ENCODE measurements around the gene SLC26A6. TPM values are rescaled to one million over a fixed set of nuclear protein-coding genes. Genes with fewer than 3 reads are reported as not detected.

The SLC26A6 gene
- polyA plus RNA-seq, 1 donor from 2014 or later = 23.6 TPM

- Histone ChIP-seq H3K27ac (ENCODE audit: low read length) (no peak overlapping the region), H3F3A (ENCODE audit: insufficient read depth, low read length, poor library complexity, severe bottlenecking) (no peaks in the 10 kb centered on the region), H4K20me1 (ENCODE audit: insufficient read depth) (no peaks in the 10 kb centered on the region), H3K36me3 (ENCODE audit: insufficient read depth, low read length) (no peaks in the 10 kb centered on the region), H2AFZ (ENCODE audit: low read depth, low read length) (no peak overlapping the region), H3K9me2 (ENCODE audit: insufficient read depth, low read length) (no peaks in the 10 kb centered on the region), H3K79me2 (replicated peaks; ENCODE audit: insufficient read depth, low read length) (no peaks in the 10 kb centered on the region), H3K4me2 (ENCODE audit: low read length) (no peak overlapping the region), H3K4me3 (ENCODE audit: low read length) (no peak overlapping the region), H3K9ac (ENCODE audit: low read length) (no peak overlapping the region), H3K9me3 (ENCODE audit: low read length) (no peaks in the 10 kb centered on the region), H3K27me3 (ENCODE audit: insufficient read depth, low read depth, low read length) (no peaks in the 10 kb centered on the region)
- TF ChIP-seq RAD21 (conservative IDR thresholded peaks at IDR 0.05) (no peak), TAF1 (IDR thresholded peaks at IDR 0.05; ENCODE audit: low read depth) (no peak), CTCF (IDR thresholded peaks at IDR 0.05; ENCODE audit: poor library complexity, severe bottlenecking) (no peak), POLR2AphosphoS5 (IDR thresholded peaks at IDR 0.05) (no peak), SMC3 (conservative IDR thresholded peaks at IDR 0.05; ENCODE audit: poor library complexity) (no peak), MXI1 (conservative IDR thresholded peaks at IDR 0.05; ENCODE audit: poor library complexity, severe bottlenecking) (no peak), EZH2 (IDR thresholded peaks at IDR 0.05; ENCODE audit: borderline replicate concordance, insufficient read depth, low read length, poor library complexity, severe bottlenecking) (no peak), REST (IDR thresholded peaks at IDR 0.05; ENCODE audit: borderline replicate concordance) (no peak), EP300 (conservative IDR thresholded peaks at IDR 0.05; ENCODE audit: poor library complexity, severe bottlenecking) (no peak)
These were observed 50.4 kb downstream of the SLC26A6 start for GRCh38 chr3:48584836-48585235.

- Histone ChIP-seq H3K9me3 (ENCODE audit: low read length) (no peaks in the 10 kb centered on the region), H3K4me3 (ENCODE audit: low read length) (no peak overlapping the region), H3K4me2 (ENCODE audit: low read length) (no peak overlapping the region), H4K20me1 (ENCODE audit: insufficient read depth) (no peaks in the 10 kb centered on the region), H3K36me3 (ENCODE audit: insufficient read depth, low read length) (no peaks in the 10 kb centered on the region), H3K79me2 (replicated peaks; ENCODE audit: insufficient read depth, low read length) (no peaks in the 10 kb centered on the region), H3K9ac (ENCODE audit: low read length) (no peak overlapping the region), H2AFZ (ENCODE audit: low read depth, low read length) (no peak overlapping the region), H3K27me3 (ENCODE audit: insufficient read depth, low read depth, low read length) (no peaks in the 10 kb centered on the region), H3K27ac (ENCODE audit: low read length) (no peak overlapping the region), H3K9me2 (ENCODE audit: insufficient read depth, low read length) (no peaks in the 10 kb centered on the region), H3F3A (ENCODE audit: insufficient read depth, low read length, poor library complexity, severe bottlenecking) (no peaks in the 10 kb centered on the region)
- TF ChIP-seq POLR2AphosphoS5 (IDR thresholded peaks at IDR 0.05) = no peak
- TF ChIP-seq EZH2 (IDR thresholded peaks at IDR 0.05; ENCODE audit: borderline replicate concordance, insufficient read depth, low read length, poor library complexity, severe bottlenecking) = no peak
- no peak for TF ChIP-seq REST (IDR thresholded peaks at IDR 0.05; ENCODE audit: borderline replicate concordance)
- TF ChIP-seq TAF1 (IDR thresholded peaks at IDR 0.05; ENCODE audit: low read depth) = no peak
- TF ChIP-seq EP300 (conservative IDR thresholded peaks at IDR 0.05; ENCODE audit: poor library complexity, severe bottlenecking) = no peak
- no peak for TF ChIP-seq SMC3 (conservative IDR thresholded peaks at IDR 0.05; ENCODE audit: poor library complexity)
- TF ChIP-seq CTCF (IDR thresholded peaks at IDR 0.05; ENCODE audit: poor library complexity, severe bottlenecking) = no peak
- no peak for TF ChIP-seq MXI1 (conservative IDR thresholded peaks at IDR 0.05; ENCODE audit: poor library complexity, severe bottlenecking)
- no peak for TF ChIP-seq RAD21 (conservative IDR thresholded peaks at IDR 0.05)
These were observed 53.4 kb downstream of the SLC26A6 start for GRCh38 chr3:48581621-48582481.
